Measurements from ENCODE around the gene BCR.

The BCR gene

DNA sequence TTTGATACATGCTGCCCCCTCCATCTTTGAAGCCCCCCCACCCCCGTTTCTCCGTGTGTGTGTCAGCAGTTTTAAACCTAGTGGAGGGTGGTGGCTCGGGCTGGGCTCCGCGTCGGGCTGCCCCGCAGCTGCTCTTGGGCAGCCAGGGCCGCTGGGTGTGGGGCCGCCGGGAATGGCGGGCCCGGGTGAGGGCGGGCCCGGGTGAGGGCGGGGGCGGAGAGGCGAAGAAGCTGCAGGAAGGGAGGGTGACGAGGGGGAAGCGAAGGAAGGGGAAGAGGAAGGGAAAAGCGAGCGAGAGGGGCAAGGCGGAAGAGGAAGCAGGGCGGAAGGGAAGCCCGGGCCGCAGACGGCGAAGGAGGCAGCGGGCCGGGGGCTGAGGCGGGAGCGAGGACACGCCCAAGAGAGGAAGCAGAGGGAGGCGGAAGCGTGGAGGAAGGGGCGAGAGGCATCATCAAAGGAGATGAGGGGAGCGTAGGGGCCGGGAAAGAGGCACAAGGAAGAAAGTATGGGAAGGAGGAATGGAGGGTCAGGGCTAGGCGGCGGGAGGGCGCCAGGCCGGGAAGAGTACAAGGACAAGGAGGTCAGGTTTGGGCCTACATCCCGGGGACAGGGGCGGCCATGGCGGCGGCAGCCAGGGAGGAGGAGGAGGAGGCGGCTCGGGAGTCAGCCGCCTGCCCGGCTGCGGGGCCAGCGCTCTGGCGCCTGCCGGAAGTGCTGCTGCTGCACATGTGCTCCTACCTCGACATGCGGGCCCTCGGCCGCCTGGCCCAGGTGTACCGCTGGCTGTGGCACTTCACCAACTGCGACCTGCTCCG lies 82.4 kb downstream of the BCR start:
- no peak for DNase-seq (ENCODE audit: low spot score)

GRCh38 chr22:23263651-23264555 lies 83.6 kb downstream of the BCR start:
- no peak for DNase-seq (ENCODE audit: low spot score)

DNA sequence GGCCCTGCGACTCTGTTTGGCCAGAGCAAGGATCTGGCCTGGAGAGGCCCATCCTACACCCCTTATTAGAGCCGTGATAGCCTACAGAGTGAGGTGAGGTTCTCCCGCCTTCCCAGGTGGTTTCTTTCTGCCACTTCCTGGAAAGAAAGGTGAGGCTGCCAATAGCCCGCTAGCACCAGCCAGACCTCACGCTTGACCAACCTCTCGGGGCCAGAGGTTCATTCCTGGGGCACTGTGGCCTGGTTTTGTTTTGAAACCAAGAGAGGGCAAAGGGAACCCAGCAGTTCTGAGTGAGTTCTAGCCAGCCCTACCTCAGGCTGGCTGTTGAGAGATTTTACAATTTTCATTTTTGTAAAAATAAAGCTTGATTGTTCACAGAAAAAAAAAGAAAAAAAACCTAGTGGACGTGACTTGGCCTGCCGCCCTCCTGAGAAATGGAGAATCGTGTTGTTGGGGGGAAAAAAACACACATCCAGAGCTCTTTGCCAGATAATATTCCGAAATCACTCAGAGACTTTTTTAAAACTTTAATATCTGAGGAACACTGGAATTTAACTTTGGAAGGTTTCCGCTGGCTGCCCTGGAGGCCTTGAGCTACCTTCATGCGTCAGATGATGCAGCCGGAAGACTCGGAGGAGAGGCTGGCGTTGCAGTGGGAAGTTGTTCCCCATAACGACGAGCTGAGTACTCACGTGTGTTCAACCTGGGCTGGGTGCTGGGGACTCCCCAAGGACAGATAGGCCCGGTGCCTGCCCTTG lies 84.5 kb downstream of the BCR start:
- DNase-seq (ENCODE audit: low spot score): no peak

- no peak for DNase-seq (ENCODE audit: low spot score)
Measured at GRCh38 chr22:23265368-23265700, 85.0 kb downstream of the BCR start.

DNA sequence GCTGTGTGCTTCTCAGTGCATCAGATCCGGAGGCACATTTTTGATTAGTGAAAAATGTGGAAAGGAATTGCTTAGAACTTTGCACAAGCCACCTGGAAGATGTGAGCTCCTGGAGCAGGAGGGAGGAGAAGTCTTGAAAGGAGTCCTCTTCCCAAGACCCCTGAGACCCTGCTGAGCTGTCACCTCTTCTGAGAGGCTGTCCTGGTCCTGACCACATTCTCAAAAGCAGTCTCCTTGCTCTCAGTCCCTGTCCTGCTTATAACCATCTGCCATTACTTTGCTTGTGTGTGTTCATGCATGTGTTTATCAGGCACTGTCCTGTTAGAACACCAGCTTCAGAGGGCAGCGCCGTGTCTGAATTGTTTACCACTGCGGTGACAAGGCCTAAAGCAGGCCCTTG lies 86.5 kb downstream of the BCR start:
- no peak for DNase-seq (ENCODE audit: low spot score)

- DNase-seq (ENCODE audit: low spot score): no peak
Measured at GRCh38 chr22:23267226-23268043, 87.1 kb downstream of the BCR start.

DNA sequence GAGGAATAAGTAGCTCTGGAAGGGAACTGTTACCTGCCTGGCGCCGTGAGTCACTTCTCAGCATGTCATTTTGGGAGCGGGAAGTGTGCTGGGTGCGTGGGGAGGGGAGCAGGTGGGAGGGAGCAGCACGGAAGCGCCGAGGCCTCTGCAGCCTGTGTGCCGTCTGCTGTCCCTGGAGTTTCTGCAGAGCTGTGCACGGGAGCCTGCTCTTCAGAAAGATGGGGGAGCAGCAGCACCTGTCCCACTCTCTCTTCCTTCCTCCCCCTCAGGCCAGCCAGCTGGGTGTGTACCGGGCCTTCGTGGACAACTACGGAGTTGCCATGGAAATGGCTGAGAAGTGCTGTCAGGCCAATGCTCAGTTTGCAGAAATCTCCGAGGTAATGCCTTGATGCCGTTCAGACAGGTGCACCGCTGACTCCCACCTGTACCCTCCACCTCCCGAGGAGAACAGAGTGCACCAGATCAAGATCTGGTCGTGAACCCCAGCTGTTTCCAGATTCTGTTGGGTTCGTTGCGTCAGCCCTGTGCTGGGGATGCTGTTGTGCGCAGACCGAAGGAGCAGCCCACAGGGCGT lies 87.9 kb downstream of the BCR start:
- no peak for DNase-seq (ENCODE audit: low spot score)

DNA sequence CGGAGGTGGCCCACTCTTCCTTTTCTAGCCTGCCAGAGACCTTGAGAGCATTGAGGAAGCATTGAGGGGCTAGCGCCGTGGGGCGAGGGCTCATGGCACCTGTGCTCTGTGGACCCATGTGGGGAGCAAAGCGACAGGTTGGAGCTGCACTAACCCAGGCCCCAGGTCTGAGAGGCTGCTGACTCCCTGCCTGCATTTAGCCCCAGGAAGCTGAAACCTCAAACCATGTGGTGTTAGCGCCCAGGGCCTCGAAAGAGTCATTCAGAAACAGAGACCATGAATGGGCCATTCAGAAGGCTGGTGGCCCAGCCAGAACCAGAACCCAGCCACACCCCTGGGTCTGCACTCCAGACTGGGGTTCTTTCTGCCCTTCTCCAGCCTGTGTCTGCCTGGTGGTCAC lies 88.6 kb downstream of the BCR start:
- no peak for DNase-seq (ENCODE audit: low spot score)

DNA sequence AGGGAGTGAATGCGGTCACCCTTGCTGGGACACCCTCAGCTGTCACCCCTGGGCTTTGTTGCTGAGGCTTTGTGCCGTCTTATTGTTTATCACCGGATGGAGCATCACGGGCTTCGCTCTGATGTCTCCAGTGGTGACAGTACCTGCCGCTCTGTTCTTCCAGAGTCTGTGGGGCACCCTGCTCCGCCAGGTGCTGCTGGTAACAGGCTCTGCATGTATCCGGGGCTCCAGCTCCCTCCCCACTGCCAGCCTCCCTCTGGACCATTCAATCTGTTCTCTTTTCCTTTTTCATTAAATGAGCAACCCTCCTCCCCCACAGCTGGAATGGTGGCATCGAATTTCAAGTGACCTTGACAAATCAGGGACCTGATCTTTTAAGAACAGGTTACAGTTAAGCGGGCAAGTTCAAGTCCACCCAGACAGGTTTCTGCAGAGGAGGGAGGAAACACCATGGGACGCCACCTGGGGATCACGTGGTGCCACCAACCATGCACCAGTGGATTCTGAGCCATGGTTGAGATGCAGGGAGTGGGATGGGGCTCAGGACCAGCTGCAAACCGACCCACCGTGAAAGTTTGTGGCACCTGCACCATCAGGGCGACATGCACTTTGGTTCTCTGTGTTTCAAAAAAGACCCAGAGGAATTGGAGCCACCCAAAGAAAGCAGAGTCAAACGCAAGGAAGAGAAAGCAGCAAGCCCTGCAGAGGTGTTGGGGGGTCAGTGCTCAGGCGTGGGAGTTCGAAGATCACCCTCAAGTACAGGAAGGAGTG lies 89.3 kb downstream of the BCR start:
- no peak for DNase-seq (ENCODE audit: low spot score)

DNA sequence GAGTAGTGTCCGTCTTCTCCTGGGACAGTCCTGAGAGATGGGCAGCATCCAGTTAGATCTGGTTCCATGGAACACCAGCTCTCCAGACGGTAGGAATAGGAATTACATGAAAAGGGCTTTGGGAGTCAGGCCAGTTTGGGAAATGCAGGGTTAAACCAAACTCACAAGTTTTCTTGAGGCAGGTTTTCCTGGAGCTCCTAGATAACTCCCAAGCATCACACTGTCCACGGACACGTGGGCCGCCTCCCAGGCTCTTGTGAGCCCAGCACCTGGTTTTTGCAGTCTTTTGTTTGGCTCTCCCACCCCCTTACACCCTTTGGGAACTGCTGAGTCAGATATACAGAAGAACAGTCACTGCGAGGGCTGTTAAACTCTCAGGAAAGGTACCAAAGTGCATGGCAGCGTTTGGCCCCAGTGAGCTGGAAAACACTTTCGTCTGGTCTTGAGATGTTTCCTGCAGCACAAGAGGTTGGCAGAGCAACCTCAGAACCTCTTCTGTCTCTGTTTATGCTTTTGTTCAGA lies 90.0 kb downstream of the BCR start:
- DNase-seq (ENCODE audit: low spot score): peak; percentile 50

GRCh38 chr22:23270798-23271596 lies 90.7 kb downstream of the BCR start:
- no peak for DNase-seq (ENCODE audit: low spot score)

DNA sequence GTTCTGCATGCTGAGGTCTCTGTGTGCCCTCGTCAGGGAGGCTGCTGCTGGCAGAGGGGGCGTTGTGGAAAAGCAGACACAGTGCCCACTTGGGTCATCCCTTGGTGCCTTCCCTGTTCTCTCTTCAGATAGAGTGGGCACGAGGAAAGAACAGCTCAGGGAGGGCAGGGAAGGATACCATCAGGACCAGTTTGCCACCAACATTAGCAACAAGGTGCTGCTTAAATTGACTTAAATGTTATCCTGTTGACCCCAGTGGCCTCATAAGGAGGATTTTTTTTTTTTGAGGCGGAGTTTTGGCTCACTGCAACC lies 91.2 kb downstream of the BCR start:
- no peak for DNase-seq (ENCODE audit: low spot score)

- DNase-seq (ENCODE audit: low spot score): no peak
Measured at GRCh38 chr22:23272371-23272770, 92.1 kb downstream of the BCR start.

DNA sequence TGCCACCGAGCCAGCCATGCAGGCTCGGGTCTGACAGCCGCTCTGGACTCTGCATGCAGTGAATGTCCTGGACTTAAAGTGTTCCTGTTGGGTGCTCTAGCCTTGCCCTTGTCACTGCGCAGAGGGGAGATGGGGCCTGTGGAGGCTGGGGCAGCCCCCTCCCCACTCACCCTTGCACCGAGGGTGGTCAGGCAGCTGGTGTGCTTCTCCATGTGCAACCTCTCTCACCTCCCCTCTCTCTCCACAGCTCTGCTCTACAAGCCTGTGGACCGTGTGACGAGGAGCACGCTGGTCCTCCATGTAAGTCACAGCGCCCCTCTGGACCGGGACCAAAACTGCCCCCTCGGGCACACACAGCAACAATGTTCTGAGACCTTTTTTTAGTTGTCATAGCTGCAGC lies 92.5 kb downstream of the BCR start:
- no peak for DNase-seq (ENCODE audit: low spot score)

- DNase-seq (ENCODE audit: low spot score): no peak
Measured at GRCh38 chr22:23273445-23274145, 93.3 kb downstream of the BCR start.

DNA sequence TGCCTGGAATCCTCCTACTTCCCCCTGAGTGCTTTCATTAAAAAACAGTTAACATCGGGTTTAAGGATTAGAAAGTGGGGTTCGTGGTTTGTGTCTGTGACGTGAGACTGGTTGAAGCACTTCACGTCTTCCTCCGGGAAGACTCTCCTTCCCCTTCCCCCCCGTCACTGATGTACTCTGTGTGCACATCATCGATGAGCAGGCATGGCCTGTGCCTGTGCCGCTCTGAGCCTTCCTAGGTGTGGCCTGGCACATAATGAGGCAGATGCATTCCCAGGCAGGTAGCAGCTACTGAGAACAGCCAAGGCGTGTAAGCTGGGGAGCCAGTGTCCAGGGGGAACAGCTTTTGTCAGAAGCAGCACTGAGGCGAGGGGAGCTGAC lies 93.8 kb downstream of the BCR start:
- DNase-seq (ENCODE audit: low spot score): no peak

GRCh38 chr22:23274891-23275694 lies 94.8 kb downstream of the BCR start:
- DNase-seq (ENCODE audit: low spot score): no peak

GRCh38 chr22:23275751-23276150 lies 95.4 kb downstream of the BCR start:
- DNase-seq (ENCODE audit: low spot score): no peak

All from Ammon's horn (tissue), 1 donor.